HAP-1 (cell line): Measurements from ENCODE around the gene TNFSF15.

ENCODE experiments used
- DNase-seq, 2 experiments: peaks; one replicate each; pipeline ENCODE4 v3.0.0-alpha.2; 2016 to 2020; ENCODE audit warnings: low spot score in 2 of 2
- H3K27me3 ChIP-seq: fragments of 250-450 bp; sonication (Bioruptor Pico); 2 replicates; pipeline ENCODE4 v1.5.1; 2020; ENCODE audit warnings: low read depth, mild to moderate bottlenecking, moderate library complexity
- H3K36me3 ChIP-seq: fragments of 250-450 bp; sonication (Bioruptor Pico); replicated peaks from 2 replicates; pipeline ENCODE4 v1.5.1; 2020; ENCODE audit warnings: mild to moderate bottlenecking
- H3K4me1 ChIP-seq: fragments of 250-450 bp; sonication (Bioruptor Pico); 2 replicates; pipeline ENCODE4 v1.5.1; 2020; ENCODE audit warnings: mild to moderate bottlenecking
- H3K4me3 ChIP-seq: fragments of 250-450 bp; sonication (Bioruptor Pico); 2 replicates; pipeline ENCODE4 v1.5.1; 2020; ENCODE audit warnings: mild to moderate bottlenecking, moderate library complexity
- H3K9me3 ChIP-seq: fragments of 250-450 bp; sonication (Bioruptor Pico); 2 replicates; pipeline ENCODE4 v1.5.1; 2020; ENCODE audit warnings: mild to moderate bottlenecking, moderate library complexity
- in situ Hi-C: fragments of 300-500 bp; cut with MboI; formaldehyde crosslinking; loops from 3 replicates; pipeline ENCODE4 v1.14.3; 2020; ENCODE audit warnings: low sequenced_read_pairs, inconsistent platforms, mixed read lengths

The TNFSF15 gene

GRCh38 chr9:114805670-114806525, at the start of gene TNFSF15:
TSS of gene TNFSF15 (minus strand) at chr9:114806039. CDS start at chr9:114806012, 27 bp downstream.
- Histone ChIP-seq H3K9me3 (no peaks in the 10 kb centered on the region), H3K4me3 (no peak within 1 kb of the TSS), H3K27me3 (no peaks in the 10 kb centered on the region), H3K4me1 (no peaks in the 10 kb centered on the region; the same call in 1 of the 2 replicates), H3K36me3 (no peaks in the 10 kb centered on the region)
- no peak for DNase-seq
- in situ Hi-C loops: no loop called here

- Histone ChIP-seq H3K27me3 (no peaks in the 10 kb centered on the region; the same call in 1 of the 2 replicates), H3K4me3 (no peak overlapping the region), H3K36me3 (no peaks in the 10 kb centered on the region), H3K4me1 (no peaks in the 10 kb centered on the region), H3K9me3 (no peaks in the 10 kb centered on the region)
- DNase-seq: no peak
- in situ Hi-C loops: no loop called here
These were observed 49.6 kb upstream of the TNFSF15 start for GRCh38 chr9:114855488-114855887.

GRCh38 chr9:114854736-114855355, 49.0 kb upstream of the TNFSF15 start:
- in situ Hi-C loops: no loop called here
- no peak for DNase-seq
- H3K36me3 ChIP-seq: no peaks in the 10 kb centered on the region

GRCh38 chr9:114853071-114853855, 47.4 kb upstream of the TNFSF15 start:
- DNase-seq: no peak
- no peaks in the 10 kb centered on the region for H3K4me1 ChIP-seq
- H3K9me3 ChIP-seq: no peaks in the 10 kb centered on the region
- no peak overlapping the region for H3K4me3 ChIP-seq
- no peaks in the 10 kb centered on the region; the same call in 1 of the 2 replicates for H3K27me3 ChIP-seq
- in situ Hi-C loops: no loop called here
- H3K36me3 ChIP-seq: no peaks in the 10 kb centered on the region

More at GRCh38 chr9:114854736-114855355, 49.0 kb upstream of the TNFSF15 start:
- no peak overlapping the region for H3K4me3 ChIP-seq
- H3K4me1 ChIP-seq: no peaks in the 10 kb centered on the region
- no peaks in the 10 kb centered on the region for H3K9me3 ChIP-seq
- H3K27me3 ChIP-seq: no peaks in the 10 kb centered on the region; the same call in 1 of the 2 replicates

GRCh38 chr9:114852050-114852594, 46.3 kb upstream of the TNFSF15 start:
- in situ Hi-C loops: no loop called here
- Histone ChIP-seq H3K4me3 (no peak overlapping the region), H3K36me3 (no peaks in the 10 kb centered on the region), H3K4me1 (no peaks in the 10 kb centered on the region), H3K27me3 (no peaks in the 10 kb centered on the region; the same call in 1 of the 2 replicates), H3K9me3 (no peaks in the 10 kb centered on the region)
- DNase-seq: no peak

GRCh38 chr9:114851306-114851705, 45.5 kb upstream of the TNFSF15 start:
- in situ Hi-C loops: no loop called here
- Histone ChIP-seq H3K4me1 (no peaks in the 10 kb centered on the region), H3K36me3 (no peaks in the 10 kb centered on the region), H3K27me3 (no peaks in the 10 kb centered on the region; the same call in 1 of the 2 replicates), H3K4me3 (no peak overlapping the region), H3K9me3 (no peaks in the 10 kb centered on the region)
- no peak for DNase-seq

- DNase-seq: no peak
- in situ Hi-C loops: no loop called here
- H3K4me1 ChIP-seq: no peaks in the 10 kb centered on the region
- H3K9me3 ChIP-seq: no peaks in the 10 kb centered on the region
- H3K4me3 ChIP-seq: no peak overlapping the region
- no peaks in the 10 kb centered on the region; the same call in 1 of the 2 replicates for H3K27me3 ChIP-seq
- H3K36me3 ChIP-seq: no peaks in the 10 kb centered on the region
These were observed 45.0 kb upstream of the TNFSF15 start for GRCh38 chr9:114850871-114851270.

- Histone ChIP-seq H3K4me1 (no peaks in the 10 kb centered on the region), H3K27me3 (no peaks in the 10 kb centered on the region; the same call in 1 of the 2 replicates), H3K4me3 (no peak overlapping the region), H3K36me3 (no peaks in the 10 kb centered on the region), H3K9me3 (no peaks in the 10 kb centered on the region)
- in situ Hi-C loops: no loop called here
- no peak for DNase-seq
These were observed 43.6 kb upstream of the TNFSF15 start for GRCh38 chr9:114849450-114849849.

- no peak overlapping the region for H3K4me3 ChIP-seq
- H3K4me1 ChIP-seq: no peaks in the 10 kb centered on the region
- in situ Hi-C loops: no loop called here
- H3K9me3 ChIP-seq: no peaks in the 10 kb centered on the region
- no peak for DNase-seq
- H3K36me3 ChIP-seq: no peaks in the 10 kb centered on the region
- H3K27me3 ChIP-seq: no peaks in the 10 kb centered on the region; the same call in 1 of the 2 replicates
These were observed 41.9 kb upstream of the TNFSF15 start for GRCh38 chr9:114847492-114848417.

- in situ Hi-C loops: no loop called here
- Histone ChIP-seq H3K27me3 (no peaks in the 10 kb centered on the region), H3K9me3 (no peaks in the 10 kb centered on the region), H3K4me1 (no peaks in the 10 kb centered on the region), H3K4me3 (no peak overlapping the region), H3K36me3 (no peaks in the 10 kb centered on the region)
- DNase-seq: no peak
These were observed 39.5 kb upstream of the TNFSF15 start for GRCh38 chr9:114845373-114845772.

- in situ Hi-C loops: no loop called here
These were observed 38.9 kb upstream of the TNFSF15 start for GRCh38 chr9:114844766-114845165.

GRCh38 chr9:114837923-114838322, 32.1 kb upstream of the TNFSF15 start:
- no peak overlapping the region for H3K4me3 ChIP-seq
- no peaks in the 10 kb centered on the region for H3K36me3 ChIP-seq
- in situ Hi-C loops: no loop called here
- DNase-seq: no peak
- H3K4me1 ChIP-seq: no peaks in the 10 kb centered on the region
- H3K9me3 ChIP-seq: no peaks in the 10 kb centered on the region
- H3K27me3 ChIP-seq: no peaks in the 10 kb centered on the region

More at GRCh38 chr9:114844766-114845165, 38.9 kb upstream of the TNFSF15 start:
- Histone ChIP-seq H3K4me3 (no peak overlapping the region), H3K27me3 (no peaks in the 10 kb centered on the region), H3K36me3 (no peaks in the 10 kb centered on the region), H3K4me1 (no peaks in the 10 kb centered on the region), H3K9me3 (no peaks in the 10 kb centered on the region)
- DNase-seq: no peak
